GM18498 (cell line): ENCODE data around the gene KRTAP2-1.
"Not testable (repeated sequence)": the region's sequence is repeated elsewhere in the genome, so short reads cannot be mapped to it uniquely, and the experiment has no call there.

Source experiments
- ATAC-seq: cut with Tn5 transposase; IDR thresholded peaks from one replicate; pipeline ENCODE4 v1.9.1; 2021; ENCODE audit warnings: mild to moderate bottlenecking, moderate library complexity; ENCODE audit not compliant: unreplicated experiment

The KRTAP2-1 gene

DNA sequence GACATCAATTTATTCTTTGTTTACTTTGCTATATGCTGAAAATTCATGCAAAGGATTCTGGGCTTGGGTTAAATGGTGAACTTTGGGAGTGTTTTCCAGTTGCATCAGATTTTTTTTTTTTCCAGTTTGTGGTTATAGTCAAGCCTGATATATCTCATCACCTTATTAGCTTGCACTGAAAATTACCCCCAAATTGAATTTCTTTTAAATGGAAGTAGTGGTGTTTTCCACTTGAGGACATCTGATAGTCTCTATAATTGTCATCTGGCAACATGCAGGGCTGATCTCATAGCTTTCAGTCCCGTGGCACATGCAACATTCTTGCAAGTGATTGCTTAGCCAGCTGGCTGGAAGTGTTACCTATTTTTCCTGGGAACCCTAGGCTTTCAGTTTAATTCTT, 33.5 kb downstream of the KRTAP2-1 start:
- no peak for ATAC-seq

DNA sequence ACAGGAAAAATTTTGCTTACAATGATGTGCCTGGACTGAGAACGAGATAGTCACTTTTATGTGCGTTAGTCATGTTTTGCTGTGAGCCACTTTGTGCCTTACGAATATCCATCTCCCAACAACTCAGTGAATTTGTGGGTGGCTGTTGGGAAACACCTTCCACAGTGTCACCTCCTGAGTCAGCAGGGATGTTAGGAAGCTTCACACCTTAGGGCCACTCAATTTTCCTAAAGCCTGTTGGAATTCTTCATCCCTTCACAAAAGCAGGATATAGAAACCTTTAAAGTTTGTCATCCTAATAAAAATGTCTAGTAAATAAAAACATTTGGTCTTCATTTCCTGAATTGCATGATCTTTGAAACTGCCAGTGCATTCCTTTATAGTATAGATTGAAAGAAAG, 33.9 kb downstream of the KRTAP2-1 start:
- no peak for ATAC-seq

DNA sequence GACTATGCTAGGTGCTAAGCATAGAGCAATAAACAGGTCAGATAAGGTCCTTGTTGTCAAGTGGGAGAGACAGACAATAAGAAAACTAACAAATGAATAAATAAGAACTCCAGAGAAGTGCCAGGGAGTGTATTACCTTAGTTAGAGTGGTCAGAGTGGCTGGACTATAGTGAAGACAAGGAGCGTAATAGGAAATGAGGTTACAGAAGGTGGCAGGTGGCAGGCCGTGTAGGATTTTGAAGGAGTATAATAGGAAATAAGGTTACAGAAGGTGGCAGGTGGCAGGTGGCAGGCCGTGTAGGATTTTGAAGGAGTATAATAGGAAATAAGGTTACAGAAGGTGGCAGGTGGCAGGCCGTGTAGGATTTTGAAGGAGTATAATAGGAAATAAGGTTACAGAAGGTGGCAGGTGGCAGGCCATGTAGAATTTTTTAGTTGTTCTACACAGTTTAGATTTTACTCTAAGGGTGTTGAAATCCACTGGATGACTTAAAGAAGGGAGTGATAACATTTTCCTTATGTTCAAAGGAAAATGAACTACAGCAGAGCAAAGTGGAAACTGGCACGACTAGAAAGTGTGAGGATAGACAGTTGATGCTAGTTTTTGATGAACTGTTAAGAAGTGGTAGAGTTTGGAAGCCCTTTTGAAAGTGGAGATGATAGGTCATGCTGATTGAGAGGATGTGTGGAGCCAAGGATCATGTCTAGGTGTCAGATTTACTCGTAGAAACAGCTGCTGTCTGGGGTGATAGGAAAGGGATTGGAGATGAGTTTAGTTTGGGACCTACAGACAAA, 34.6 kb downstream of the KRTAP2-1 start:
- ATAC-seq = no peak

- ATAC-seq = no peak
Measured at GRCh38 chr17:41010441-41010840, 36.7 kb downstream of the KRTAP2-1 start.

- no peak for ATAC-seq
Measured at GRCh38 chr17:41009936-41010335, 37.2 kb downstream of the KRTAP2-1 start.

DNA sequence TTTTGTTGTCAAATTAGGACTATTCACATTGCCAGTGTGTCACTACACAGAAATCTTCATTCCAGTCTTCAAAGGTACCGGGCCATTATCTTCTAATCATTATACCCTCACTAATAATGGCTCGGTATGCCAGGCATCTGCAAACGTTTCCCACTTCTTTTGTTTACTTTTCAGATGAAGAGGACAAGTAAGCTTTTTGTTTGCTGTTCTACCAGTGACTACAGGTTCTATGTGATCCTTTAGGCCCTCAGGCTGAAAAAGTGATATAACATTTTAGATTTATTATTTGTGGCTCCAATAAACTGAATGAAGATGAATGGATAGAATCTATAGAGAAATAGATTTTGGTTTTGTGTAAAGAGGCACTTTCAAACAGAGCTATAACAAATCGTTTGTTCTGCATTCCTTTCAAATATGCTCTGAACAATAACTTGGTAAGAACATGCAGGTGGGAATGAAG, 37.8 kb downstream of the KRTAP2-1 start:
- ATAC-seq = no peak

- no peak for ATAC-seq
Measured at GRCh38 chr17:41008811-41009210, 38.3 kb downstream of the KRTAP2-1 start, which contains the start of gene KRTAP3-1. TSS of gene KRTAP3-1 (minus strand) at chr17:41009128. CDS start at chr17:41009074, 54 bp downstream.

DNA sequence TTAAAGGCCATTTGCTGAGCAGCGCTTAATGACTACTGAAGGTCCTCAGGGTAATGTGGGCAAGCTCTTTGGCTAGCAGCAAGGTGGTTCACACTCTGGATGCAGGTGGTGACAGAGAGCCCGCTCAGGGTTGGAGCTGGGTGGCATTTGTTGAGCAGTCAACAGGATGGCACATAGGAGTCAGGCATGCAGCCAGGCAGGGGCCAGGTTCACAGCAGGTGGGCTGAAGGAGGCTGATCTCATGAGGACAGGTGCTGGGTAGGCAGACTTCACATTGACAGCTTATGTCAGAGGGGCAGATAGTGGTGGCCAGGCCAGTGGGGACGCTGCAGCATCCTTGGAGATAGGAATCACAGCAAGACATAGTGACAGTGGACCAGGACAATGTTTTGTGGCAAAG, 42.7 kb downstream of the KRTAP2-1 start:
- no peak for ATAC-seq

GRCh38 chr17:41003926-41004325, 43.2 kb downstream of the KRTAP2-1 start:
- no peak for ATAC-seq

- no peak for ATAC-seq
Measured at GRCh38 chr17:41002814-41003213, 44.3 kb downstream of the KRTAP2-1 start.

GRCh38 chr17:41001795-41002194, 45.3 kb downstream of the KRTAP2-1 start:
- no peak for ATAC-seq

DNA sequence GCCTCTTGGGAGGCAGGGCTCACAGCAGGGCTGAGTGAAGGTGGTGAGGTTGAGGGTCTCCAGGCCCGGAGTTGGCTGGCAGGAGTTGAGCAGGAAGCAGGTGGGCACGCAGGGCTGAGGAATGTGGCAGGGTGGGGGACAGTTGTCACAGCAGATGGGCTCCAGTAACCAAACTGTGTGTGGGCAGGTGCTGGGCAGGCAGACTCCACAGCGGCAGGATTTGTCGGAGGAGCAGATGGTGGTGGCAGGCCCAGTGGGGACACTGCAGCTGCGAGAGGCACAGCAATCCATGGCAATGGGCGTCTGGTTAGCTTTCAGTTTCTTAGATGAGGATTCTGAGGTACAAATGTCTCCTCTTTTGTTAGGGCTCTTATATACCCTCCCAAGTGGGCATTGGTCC, 47.6 kb downstream of the KRTAP2-1 start, which contains the start of gene KRTAP3-2:
Gene KRTAP3-2, minus strand, starts transcription at position 344 of the 400 bp plus-strand sequence. Its CDS starts 53 bp downstream, at position 291.
- ATAC-seq = not testable (repeated sequence)

DNA sequence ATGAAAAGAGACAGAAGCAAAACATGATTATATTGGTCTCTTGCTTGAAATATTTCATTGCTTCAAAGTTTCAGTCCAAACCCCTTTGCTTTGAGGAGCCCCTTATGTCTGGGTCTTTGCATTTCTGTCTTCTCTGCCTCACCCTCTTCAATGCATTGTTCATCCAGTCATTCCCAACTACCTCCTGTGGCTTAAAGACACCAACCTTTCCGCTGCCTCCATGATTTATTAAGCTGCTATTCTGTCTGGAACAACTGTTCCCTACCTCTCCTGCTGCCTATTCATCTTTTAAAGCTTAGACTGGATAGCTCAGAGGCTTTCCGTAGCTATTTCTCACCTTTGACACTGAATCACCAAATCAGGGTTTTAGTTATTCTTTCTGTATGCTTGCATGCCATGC, 49.8 kb downstream of the KRTAP2-1 start:
- no peak for ATAC-seq

DNA sequence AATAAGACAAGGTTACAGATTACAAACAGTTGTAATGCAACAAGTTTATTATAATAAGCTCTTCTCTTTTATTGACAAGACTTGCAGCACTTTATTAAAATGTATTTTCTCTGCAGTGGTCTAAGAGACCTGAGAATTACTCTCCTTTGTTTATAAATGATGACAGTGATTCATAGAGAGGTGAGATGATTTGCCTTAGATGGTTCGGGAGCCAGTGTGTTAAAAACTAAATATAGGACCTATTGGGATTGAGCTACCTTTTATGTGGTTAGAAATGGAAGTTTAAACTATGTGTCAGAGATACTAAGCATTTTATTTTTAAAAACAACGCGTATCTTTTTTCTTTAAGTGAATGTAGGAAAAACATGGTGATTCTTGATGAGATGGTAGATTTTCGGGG, 50.3 kb downstream of the KRTAP2-1 start:
- ATAC-seq = no peak
